Tibial artery (tissue), 4 donors: ENCODE measurements around the gene SCG2.
A peak's percentile ranks its signal among the peaks of the same experiment; 100 is the strongest.

Source experiments
- DNase-seq, 2 donors: peaks; one replicate each; pipeline ENCODE4 v3.0.0-alpha.2; 2019
- H3K27ac ChIP-seq, 2 donors: fragments of 200-600 bp; sonication (generic) in 1 of 2; 1 replicate in 1 of 2; 2 replicates in 1 of 2; pipeline ENCODE4 v1.5.1; 2018 to 2019; ENCODE audit warnings: mild to moderate bottlenecking in 1 of 2
- H3K27me3 ChIP-seq, 2 donors: fragments of 200-600 bp; sonication (generic) in 1 of 2; one replicate each; pipeline versions ENCODE4 v1.5.1 to v1.6.0; 2016 to 2019
- H3K36me3 ChIP-seq, 3 donors: fragments of 200-600 bp; sonication (generic) in 2 of 3; one replicate each; pipeline ENCODE4 v1.5.1; 2016 to 2019; ENCODE audit warnings: mild to moderate bottlenecking in 2 of 3
- H3K4me1 ChIP-seq, 4 donors: fragments of 200-600 bp; sonication (generic) in 2 of 4; 1 replicate in 3 of 4; 2 replicates in 1 of 4; pipeline ENCODE4 v1.5.1; 2016 to 2019
- H3K4me3 ChIP-seq, 2 donors: fragments of 200-600 bp; sonication (generic) in 1 of 2; 1 replicate in 1 of 2; 2 replicates in 1 of 2; pipeline ENCODE4 v1.5.1; 2018 to 2019; ENCODE audit warnings: mild to moderate bottlenecking in 2 of 2
- H3K9me3 ChIP-seq, 3 donors: fragments of 200-600 bp; sonication (generic) in 1 of 3; one replicate each; pipeline ENCODE4 v1.5.1; 2016 to 2019
- CTCF ChIP-seq, 2 experiments: fragments of 200-600 bp in 1 of 2; fragments of 450-650 bp in 1 of 2; IDR thresholded peaks; one replicate each; pipeline ENCODE4 v1.5.1; 2017 to 2019; ENCODE audit warnings: antibody characterized with exemption in 2 of 2, mild to moderate bottlenecking in 1 of 2, moderate library complexity in 1 of 2
- intact Hi-C: fragments of 100-400 bp; cut with DNase I; formaldehyde crosslinking; loops from one replicate; pipeline ENCODE4 v1.15.0; 2023; ENCODE audit warnings: low total_unique reads

SCG2 gene

GRCh38 chr2:223644136-223644535 is 42.0 kb upstream of the SCG2 start:
- Histone ChIP-seq H3K36me3 (no peaks in the 10 kb centered on the region), H3K27me3 (no peaks in the 10 kb centered on the region), H3K4me3 (no peak overlapping the region), H3K9me3 (no peaks in the 10 kb centered on the region), H3K27ac (no peak overlapping the region), H3K4me1 (peaks cover 0 to 29% (median 3%) of the 10 kb centered on the region in 4 donors)
- no peak for TF ChIP-seq CTCF (IDR thresholded peaks at IDR 0.05)
- intact Hi-C loops, result no loop called here
- no peak for DNase-seq

GRCh38 chr2:223643309-223643708 is 41.1 kb upstream of the SCG2 start:
- no peak overlapping the region for H3K4me3 ChIP-seq
- H3K27me3 ChIP-seq, result no peaks in the 10 kb centered on the region
- no peak for DNase-seq
- H3K27ac ChIP-seq, result peak overlapping the region in 1 of 2 donors; percentile 39
- H3K4me1 ChIP-seq, result peaks cover 0 to 29% (median 3%) of the 10 kb centered on the region in 4 donors
- H3K9me3 ChIP-seq, result peaks cover 0 to 3% (median 0%) of the 10 kb centered on the region in 3 donors
- intact Hi-C loops, result no loop called here
- H3K36me3 ChIP-seq, result no peaks in the 10 kb centered on the region
- no peak for TF ChIP-seq CTCF (IDR thresholded peaks at IDR 0.05)

GRCh38 chr2:223642506-223642905 is 40.3 kb upstream of the SCG2 start:
- intact Hi-C loops, result no loop called here
- Histone ChIP-seq H3K9me3 (peaks cover 0 to 3% (median 0%) of the 10 kb centered on the region in 3 donors), H3K27me3 (no peaks in the 10 kb centered on the region), H3K4me1 (peaks cover 0 to 29% (median 3%) of the 10 kb centered on the region in 4 donors), H3K27ac (no peak overlapping the region), H3K36me3 (no peaks in the 10 kb centered on the region), H3K4me3 (no peak overlapping the region)
- no peak for DNase-seq
- TF ChIP-seq CTCF (IDR thresholded peaks at IDR 0.05), result no peak

- TF ChIP-seq CTCF (IDR thresholded peaks at IDR 0.05), result no peak
- peaks cover 0 to 3% (median 0%) of the 10 kb centered on the region in 3 donors for H3K9me3 ChIP-seq
- H3K4me3 ChIP-seq, result no peak overlapping the region
- H3K27ac ChIP-seq, result no peak overlapping the region
- peaks cover 0 to 29% (median 3%) of the 10 kb centered on the region in 4 donors for H3K4me1 ChIP-seq
- no peaks in the 10 kb centered on the region for H3K36me3 ChIP-seq
- intact Hi-C loops, result no loop called here
- no peaks in the 10 kb centered on the region for H3K27me3 ChIP-seq
- DNase-seq, result no peak
These were observed 38.9 kb upstream of the SCG2 start for GRCh38 chr2:223641082-223641481.

GRCh38 chr2:223635080-223635479 is 32.9 kb upstream of the SCG2 start:
- Histone ChIP-seq H3K4me3 (no peak overlapping the region), H3K4me1 (no peaks in the 10 kb centered on the region), H3K27ac (no peak overlapping the region), H3K36me3 (no peaks in the 10 kb centered on the region), H3K27me3 (no peaks in the 10 kb centered on the region), H3K9me3 (peaks cover 0 to 3% (median 0%) of the 10 kb centered on the region in 3 donors)
- DNase-seq, result no peak
- no peak for TF ChIP-seq CTCF (IDR thresholded peaks at IDR 0.05)
- intact Hi-C loops, result no loop called here

GRCh38 chr2:223634238-223634637 is 32.1 kb upstream of the SCG2 start:
- no peak for DNase-seq
- Histone ChIP-seq H3K27ac (no peak overlapping the region), H3K9me3 (peaks cover 0 to 3% (median 0%) of the 10 kb centered on the region in 3 donors), H3K27me3 (no peaks in the 10 kb centered on the region), H3K4me1 (no peaks in the 10 kb centered on the region), H3K4me3 (no peak overlapping the region), H3K36me3 (no peaks in the 10 kb centered on the region)
- intact Hi-C loops, result no loop called here
- TF ChIP-seq CTCF (IDR thresholded peaks at IDR 0.05), result no peak
